ENCODE data around the gene ZBTB21.
"Not testable (repeated sequence)": the region's sequence is repeated elsewhere in the genome, so short reads cannot be mapped to it uniquely, and the experiment has no call there.

The ZBTB21 gene

GRCh38 chr21:41965461-41966013, 44.6 kb downstream of the ZBTB21 start:
- no peak for DNase-seq

GRCh38 chr21:41965045-41965444, 45.1 kb downstream of the ZBTB21 start:
- DNase-seq = no peak

GRCh38 chr21:41964171-41964570, 46.0 kb downstream of the ZBTB21 start:
- DNase-seq = no peak

GRCh38 chr21:41962425-41962966, 47.7 kb downstream of the ZBTB21 start:
- DNase-seq = no peak

- no peak for DNase-seq
Measured at GRCh38 chr21:41961753-41962152, 48.4 kb downstream of the ZBTB21 start.

- no peak for DNase-seq
Measured at GRCh38 chr21:41961282-41961701, 48.9 kb downstream of the ZBTB21 start.

- no peak for DNase-seq
Measured at GRCh38 chr21:41960386-41960785, 49.8 kb downstream of the ZBTB21 start.

- DNase-seq = not testable (repeated sequence)
Measured at GRCh38 chr21:41959697-41960096, 50.5 kb downstream of the ZBTB21 start.

GRCh38 chr21:41958886-41959563, 51.1 kb downstream of the ZBTB21 start:
- DNase-seq = no peak

- DNase-seq = no peak
Measured at GRCh38 chr21:41957991-41958766, 52.0 kb downstream of the ZBTB21 start.

GRCh38 chr21:41956926-41957729, 53.0 kb downstream of the ZBTB21 start:
- DNase-seq = no peak

- no peak for DNase-seq
Measured at GRCh38 chr21:41955516-41955915, 54.6 kb downstream of the ZBTB21 start.

GRCh38 chr21:41954654-41955499, 55.3 kb downstream of the ZBTB21 start:
- DNase-seq = no peak

- peak; percentile 30 to 52 for DNase-seq
Measured at GRCh38 chr21:41953831-41954653, 56.1 kb downstream of the ZBTB21 start, which contains the start of gene C2CD2. TSS of gene C2CD2 (minus strand) at chr21:41954018. CDS start at chr21:41953648, 370 bp downstream.

GRCh38 chr21:41953249-41953830, 56.8 kb downstream of the ZBTB21 start:
- DNase-seq = peak in 1 of 2 experiments; percentile 5

GRCh38 chr21:41952568-41953248, 57.5 kb downstream of the ZBTB21 start:
- no peak for DNase-seq

GRCh38 chr21:41951876-41952567, 58.1 kb downstream of the ZBTB21 start:
- DNase-seq = no peak

- DNase-seq = no peak
Measured at GRCh38 chr21:41950941-41951351, 59.2 kb downstream of the ZBTB21 start.

GRCh38 chr21:41949631-41950030, 60.5 kb downstream of the ZBTB21 start:
- DNase-seq = not testable (repeated sequence)

Measured in stimulated activated CD4-positive, alpha-beta T cell treated with anti-CD3 and anti-CD28 coated beads, Interleukin-4, amount 100 ng/mL, for 4 hours (primary cell).